Activated CD4-positive, alpha-beta T cell treated with anti-CD3 and anti-CD28 coated beads, Interleukin-2, amount 50 U/mL, for 16 hours (primary cell): ENCODE measurements around the gene PCBD1.

Experiments
- DNase-seq: peaks from one replicate; pipeline ENCODE4 v3.0.0-alpha.2; 2020

Gene PCBD1

GRCh38 chr10:70917226-70917625 is 28.9 kb upstream of the PCBD1 start:
- no peak for DNase-seq

- DNase-seq = no peak
Observed at GRCh38 chr10:70916241-70916640, 27.9 kb upstream of the PCBD1 start.

GRCh38 chr10:70915806-70916205 is 27.4 kb upstream of the PCBD1 start:
- no peak for DNase-seq

GRCh38 chr10:70915206-70915605 is 26.8 kb upstream of the PCBD1 start:
- no peak for DNase-seq

- DNase-seq = no peak
Observed at GRCh38 chr10:70914316-70914864, 26.0 kb upstream of the PCBD1 start.

- DNase-seq = no peak
Observed at GRCh38 chr10:70913893-70914240, 25.5 kb upstream of the PCBD1 start.

- no peak for DNase-seq
Observed at GRCh38 chr10:70913191-70913892, 25.0 kb upstream of the PCBD1 start.

- no peak for DNase-seq
Observed at GRCh38 chr10:70912556-70912955, 24.2 kb upstream of the PCBD1 start.

GRCh38 chr10:70911386-70911785 is 23.0 kb upstream of the PCBD1 start:
- no peak for DNase-seq

- no peak for DNase-seq
Observed at GRCh38 chr10:70910486-70911341, 22.3 kb upstream of the PCBD1 start.

GRCh38 chr10:70909326-70909935 is 21.1 kb upstream of the PCBD1 start:
- no peak for DNase-seq

- DNase-seq = no peak
Observed at GRCh38 chr10:70908406-70909296, 20.3 kb upstream of the PCBD1 start.

- DNase-seq = no peak
Observed at GRCh38 chr10:70907637-70908405, 19.5 kb upstream of the PCBD1 start.

GRCh38 chr10:70906953-70907636 is 18.7 kb upstream of the PCBD1 start:
- DNase-seq = no peak

GRCh38 chr10:70906031-70906783 is 17.8 kb upstream of the PCBD1 start:
- DNase-seq = no peak

GRCh38 chr10:70905071-70906021 is 17.0 kb upstream of the PCBD1 start:
- DNase-seq = no peak

- DNase-seq = peak; percentile 12
Observed at GRCh38 chr10:70903262-70903921, 15.0 kb upstream of the PCBD1 start.

GRCh38 chr10:70902661-70903261 is 14.4 kb upstream of the PCBD1 start:
- DNase-seq = no peak
